H9 (cell line): Measurements from ENCODE around the gene TJAP1. TPM values are rescaled to one million over a fixed set of nuclear protein-coding genes. Genes with fewer than 3 reads are reported as not detected.
A peak's percentile ranks its signal among the peaks of the same experiment; 100 is the strongest.

Experiments used
- DNase-seq: peaks from one replicate; pipeline ENCODE4 v3.0.0-alpha.2; 2017
- H2AFZ ChIP-seq: one replicate; pipeline ENCODE4 v1.6.1; 2013; ENCODE audit warnings: mild to moderate bottlenecking, low read length, control low read depth, moderate library complexity
- H2AK5ac ChIP-seq: 2 replicates; pipeline ENCODE4 v1.6.1; 2013; ENCODE audit warnings: low read length, control low read depth, mixed read lengths; ENCODE audit not compliant: insufficient read length
- H2BK120ac ChIP-seq: one replicate; pipeline ENCODE4 v1.6.1; 2013; ENCODE audit warnings: low read depth, mild to moderate bottlenecking, low read length, control low read depth, inconsistent platforms; ENCODE audit not compliant: poor library complexity, severe bottlenecking
- H2BK12ac ChIP-seq: 2 replicates; pipeline ENCODE4 v1.6.1; 2013; ENCODE audit warnings: low read length, control low read depth, mixed read lengths, low read depth; ENCODE audit not compliant: insufficient read length
- H2BK15ac ChIP-seq: 2 replicates; pipeline ENCODE4 v1.6.1; 2013; ENCODE audit warnings: low read depth, low read length, control low read depth
- H2BK20ac ChIP-seq: one replicate; pipeline ENCODE4 v1.6.1; 2013; ENCODE audit warnings: low read depth, mild to moderate bottlenecking, low read length, control low read depth, inconsistent platforms; ENCODE audit not compliant: poor library complexity, severe bottlenecking
- H2BK5ac ChIP-seq: 2 replicates; pipeline ENCODE4 v1.6.1; 2013; ENCODE audit warnings: low read length, control low read depth, mixed read lengths; ENCODE audit not compliant: insufficient read length
- H3K14ac ChIP-seq: 2 replicates; pipeline ENCODE4 v1.6.1; 2013; ENCODE audit warnings: low read length, control low read depth; ENCODE audit not compliant: insufficient read depth
- H3K18ac ChIP-seq: 2 replicates; pipeline ENCODE4 v1.6.1; 2013; ENCODE audit warnings: low read depth, mild to moderate bottlenecking, mixed read lengths, low read length, control low read depth; ENCODE audit not compliant: insufficient read length
- H3K23ac ChIP-seq: 2 replicates; pipeline ENCODE4 v1.6.1; 2013; ENCODE audit warnings: low read length, control low read depth, mixed read lengths, low read depth; ENCODE audit not compliant: insufficient read length
- H3K23me2 ChIP-seq: 2 replicates; pipeline ENCODE4 v1.6.1; 2013; ENCODE audit warnings: low read depth, mild to moderate bottlenecking, mixed read lengths, low read length, control low read depth; ENCODE audit not compliant: insufficient read length, poor library complexity, severe bottlenecking
- H3K27ac ChIP-seq: 2 replicates; pipeline ENCODE4 v1.5.1; 2013; ENCODE audit warnings: low read length, control low read depth, mixed read lengths, low read depth; ENCODE audit not compliant: insufficient read length
- H3K27me3 ChIP-seq: 2 replicates; pipeline ENCODE4 v1.6.1; 2013; ENCODE audit warnings: low read length, control low read depth, inconsistent platforms; ENCODE audit not compliant: insufficient read depth
- H3K4ac ChIP-seq: 2 replicates; pipeline ENCODE4 v1.6.1; 2013; ENCODE audit warnings: low read depth, mild to moderate bottlenecking, control low read depth, inconsistent platforms, low read length, moderate library complexity
- H3K4me1 ChIP-seq: 2 replicates; pipeline ENCODE4 v1.6.1; 2013; ENCODE audit warnings: low read length, control low read depth, inconsistent platforms; ENCODE audit not compliant: insufficient read depth
- H3K4me2 ChIP-seq: 2 replicates; pipeline ENCODE4 v1.6.1; 2013; ENCODE audit warnings: low read length, control low read depth, mixed read lengths; ENCODE audit not compliant: insufficient read length, insufficient read depth
- H3K56ac ChIP-seq: 2 replicates; pipeline ENCODE4 v1.6.1; 2013; ENCODE audit warnings: low read depth, mild to moderate bottlenecking, mixed read lengths, low read length, control low read depth; ENCODE audit not compliant: insufficient read length
- H3K79me1 ChIP-seq: 2 replicates; pipeline ENCODE4 v1.6.1; 2013; ENCODE audit warnings: low read depth, mild to moderate bottlenecking, moderate library complexity, low read length, control low read depth, inconsistent platforms; ENCODE audit not compliant: insufficient read depth, poor library complexity, severe bottlenecking
- H3K79me2 ChIP-seq: 2 replicates; pipeline ENCODE4 v1.6.1; 2013; ENCODE audit warnings: low read length, control low read depth, inconsistent platforms; ENCODE audit not compliant: insufficient read depth
- H3K9ac ChIP-seq: 2 replicates; pipeline ENCODE4 v1.6.1; 2013; ENCODE audit warnings: low read length, control low read depth, mixed read lengths; ENCODE audit not compliant: insufficient read length; ENCODE audit errors: extremely low read depth
- H3K9me3 ChIP-seq: one replicate; pipeline ENCODE4 v1.6.1; 2013; ENCODE audit warnings: low read depth, low read length, inconsistent platforms; ENCODE audit not compliant: control insufficient read depth
- H3T11ph ChIP-seq: one replicate; pipeline ENCODE4 v1.6.1; 2013; ENCODE audit warnings: mild to moderate bottlenecking, low read length, control low read depth, inconsistent platforms
- H4K20me1 ChIP-seq: one replicate; pipeline ENCODE4 v1.6.1; 2013; ENCODE audit not compliant: control insufficient read depth, insufficient read length, insufficient read depth
- H4K5ac ChIP-seq: 2 replicates; pipeline ENCODE4 v1.6.1; 2013; ENCODE audit warnings: low read depth, mild to moderate bottlenecking, mixed read lengths, low read length, control low read depth; ENCODE audit not compliant: insufficient read length
- H4K8ac ChIP-seq: replicated peaks from 2 replicates; pipeline ENCODE4 v1.6.1; 2013; ENCODE audit warnings: low read length, control low read depth, mixed read lengths, low read depth; ENCODE audit not compliant: insufficient read length
- H4K91ac ChIP-seq: 2 replicates; pipeline ENCODE4 v1.6.1; 2013; ENCODE audit warnings: low read depth, mild to moderate bottlenecking, moderate library complexity, mixed read lengths, low read length, control low read depth; ENCODE audit not compliant: insufficient read length
- H3K27ac Mint-ChIP-seq, 3 experiments: 2 replicates in 2 of 3; 3 replicates in 1 of 3; pipeline ENCODE4 v1.8.0; 2020 to 2021; ENCODE audit warnings: mixed read lengths in 3 of 3, mild to moderate bottlenecking in 1 of 3, moderate library complexity in 1 of 3
- H3K27me3 Mint-ChIP-seq: 2 replicates; pipeline ENCODE4 v1.8.0; 2021; ENCODE audit warnings: low read depth, mild to moderate bottlenecking, moderate library complexity, mixed read lengths
- H3K36me3 Mint-ChIP-seq, 3 experiments: 2 replicates in 2 of 3; 3 replicates in 1 of 3; pipeline ENCODE4 v1.8.0; 2020 to 2021; ENCODE audit warnings: low read depth in 3 of 3, mixed read lengths in 3 of 3; ENCODE audit not compliant: insufficient read depth in 1 of 3
- H3K4me1 Mint-ChIP-seq, 2 experiments: 2 replicates each; pipeline ENCODE4 v1.8.0; 2020; ENCODE audit warnings: mixed read lengths in 2 of 2
- H3K4me3 Mint-ChIP-seq, 2 experiments: 2 replicates in 1 of 2; 3 replicates in 1 of 2; pipeline ENCODE4 v1.8.0; 2020 to 2021; ENCODE audit warnings: mild to moderate bottlenecking in 2 of 2, mixed read lengths in 2 of 2, moderate library complexity in 1 of 2
- H3K9me3 Mint-ChIP-seq, 2 experiments: 2 replicates in 1 of 2; 3 replicates in 1 of 2; pipeline ENCODE4 v1.8.0; 2020; ENCODE audit warnings: mild to moderate bottlenecking in 2 of 2, mixed read lengths in 2 of 2, moderate library complexity in 1 of 2
- CTCF ChIP-seq: fragments of 200-600 bp; sonication (generic); conservative IDR thresholded peaks from 3 replicates; pipeline ENCODE4 v1.8.0; 2021; ENCODE audit warnings: antibody characterized with exemption, mild to moderate bottlenecking
- WGBS: extraction: QIAGEN DNeasy Blood & Tissue Kit; methylation state at CpG from one replicate; pipeline ENCODE4 v1.1.7; 2013; ENCODE audit warnings: missing lambda C conversion rate, low lambda C conversion rate, mixed read lengths; ENCODE audit not compliant: insufficient read length; ENCODE audit errors: extremely low coverage; 5-methylcytosine and 5-hydroxymethylcytosine counted together
- total RNA-seq: library from RNA; stranded (reverse); gene quantifications from 2 replicates; pipeline ENCODE4 v1.2.1, GENCODE V29; 2021

TJAP1 gene
- total RNA-seq, 1 experiment from 2014 or later: 45.1 TPM

GRCh38 chr6:43503443-43503842 lies 26.1 kb downstream of the TJAP1 start:
- Histone ChIP-seq H2AK5ac (no peak overlapping the region), H3K27ac (no peak overlapping the region), H3K4ac (no peak overlapping the region), H3K56ac (no peak overlapping the region), H4K91ac (no peak overlapping the region), H3K4me2 (no peak overlapping the region), H4K20me1 (no peaks in the 10 kb centered on the region), H2BK12ac (no peak overlapping the region), H2BK15ac (no peak overlapping the region), H4K5ac (no peak overlapping the region), H4K8ac (no peak overlapping the region), H3K23me2 (no peaks in the 10 kb centered on the region), H3K18ac (no peak overlapping the region), H3K4me1 (no peaks in the 10 kb centered on the region), H2AFZ (no peak overlapping the region), H3K9ac (no peak overlapping the region), H3K9me3 (no peaks in the 10 kb centered on the region), H3K79me2 (no peaks in the 10 kb centered on the region), H3K27me3 (no peaks in the 10 kb centered on the region), H3T11ph (no peak overlapping the region), H3K79me1 (no peaks in the 10 kb centered on the region), H2BK120ac (no peak overlapping the region), H3K23ac (no peak overlapping the region), H2BK20ac (no peak overlapping the region), H3K14ac (no peak overlapping the region), H2BK5ac (no peak overlapping the region)
- TF ChIP-seq CTCF: no peak
- no CpG with 5 or more reads among the region's 8 CpGs for WGBS
- no peak for DNase-seq
- Mint-ChIP-seq H3K36me3 (peaks cover 27 to 73% (median 58%) of the 10 kb centered on the region in 3 experiments), H3K4me1 (peaks cover 2% of the 10 kb centered on the region in 2 experiments; a peak in 1 of 4 replicates), H3K27me3 (peaks cover 13% of the 10 kb centered on the region), H3K27ac (peak overlapping the region in 1 of 3 experiments; percentile 83; a peak in 1 of 7 replicates), H3K4me3 (no peak overlapping the region), H3K9me3 (no peaks in the 10 kb centered on the region)
